Umbilical cord (tissue), 2 donors: Measurements from ENCODE around the gene SORCS3. TPM values are rescaled to one million over a fixed set of nuclear protein-coding genes. Genes with fewer than 3 reads are reported as not detected.
"Not testable (repeated sequence)": the region's sequence is repeated elsewhere in the genome, so short reads cannot be mapped to it uniquely, and the experiment has no call there.

ENCODE experiments used
- DNase-seq: peaks from one replicate; pipeline ENCODE4 v3.0.0-alpha.2; 2015; ENCODE audit warnings: low spot score
- total RNA-seq: library from RNA; depleted of rRNA; stranded (reverse); fragments of >200 nt; gene quantifications from one replicate; pipeline ENCODE4 v1.2.3, GENCODE V29; 2014; ENCODE audit warnings: low replicate concordance; ENCODE audit not compliant: insufficient read depth

The SORCS3 gene
- total RNA-seq, 1 donor from 2014 or later = 0.48 TPM

GRCh38 chr10:104689547-104689946 lies 48.5 kb downstream of the SORCS3 start:
- DNase-seq = no peak

- no peak for DNase-seq
These were observed 49.0 kb downstream of the SORCS3 start for GRCh38 chr10:104690101-104690500.

GRCh38 chr10:104690959-104691358 lies 49.9 kb downstream of the SORCS3 start:
- DNase-seq = no peak

- DNase-seq = no peak
These were observed 53.0 kb downstream of the SORCS3 start for GRCh38 chr10:104694074-104694473.

- not testable (repeated sequence) for DNase-seq
These were observed 62.2 kb downstream of the SORCS3 start for GRCh38 chr10:104703262-104703661.

GRCh38 chr10:104706886-104707285 lies 65.8 kb downstream of the SORCS3 start:
- DNase-seq = no peak

- no peak for DNase-seq
These were observed 66.7 kb downstream of the SORCS3 start for GRCh38 chr10:104707602-104708459.

GRCh38 chr10:104711302-104711721 lies 70.2 kb downstream of the SORCS3 start:
- DNase-seq = peak; percentile 57

GRCh38 chr10:104730593-104730992 lies 89.5 kb downstream of the SORCS3 start:
- not testable (repeated sequence) for DNase-seq

GRCh38 chr10:104731192-104731591 lies 90.1 kb downstream of the SORCS3 start:
- no peak for DNase-seq

- no peak for DNase-seq
These were observed 91.1 kb downstream of the SORCS3 start for GRCh38 chr10:104732222-104732621.

GRCh38 chr10:104734433-104734832 lies 93.3 kb downstream of the SORCS3 start:
- DNase-seq = peak; percentile 86

GRCh38 chr10:104735036-104735756 lies 94.1 kb downstream of the SORCS3 start:
- DNase-seq = peak; percentile 32

- DNase-seq = peak; percentile 71
These were observed 94.8 kb downstream of the SORCS3 start for GRCh38 chr10:104735757-104736391.

GRCh38 chr10:104741127-104741526 lies 100.0 kb downstream of the SORCS3 start:
- DNase-seq = peak; percentile 40

- no peak for DNase-seq
These were observed 103.0 kb downstream of the SORCS3 start for GRCh38 chr10:104744052-104744451.

GRCh38 chr10:104750291-104750690 lies 109.2 kb downstream of the SORCS3 start:
- DNase-seq = no peak

GRCh38 chr10:104762793-104763192 lies 121.7 kb downstream of the SORCS3 start:
- DNase-seq = no peak

- DNase-seq = peak; percentile 2
These were observed 125.3 kb downstream of the SORCS3 start for GRCh38 chr10:104766341-104766740.

GRCh38 chr10:104767282-104767681 lies 126.2 kb downstream of the SORCS3 start:
- no peak for DNase-seq

GRCh38 chr10:104767745-104768144 lies 126.7 kb downstream of the SORCS3 start:
- no peak for DNase-seq

GRCh38 chr10:104773105-104773504 lies 132.0 kb downstream of the SORCS3 start:
- DNase-seq = no peak
